Measurements from ENCODE around the gene CLDN18.

GRCh38 chr3:138066972-138067371, 57.0 kb downstream of the CLDN18 start:
- TF ChIP-seq CTCF (IDR thresholded peaks at IDR 0.05; ENCODE audit: low read length): no peak
- no peak for TF ChIP-seq EZH2 (optimal IDR thresholded peaks at IDR 0.05; ENCODE audit: low read depth, low read length)

Measured in MM.1S (cell line).